ES-I3 (cell line): ENCODE results near the gene TMEM238.

Experiments used
- H3K36me3 ChIP-seq: 2 replicates; pipeline ENCODE4 v1.6.1; 2013; ENCODE audit warnings: mild to moderate bottlenecking, low read length, control low read depth, moderate library complexity; ENCODE audit not compliant: insufficient read depth
- H3K4me1 ChIP-seq: 2 replicates; pipeline ENCODE4 v1.6.1; 2013; ENCODE audit warnings: mild to moderate bottlenecking, control low read depth, low read length; ENCODE audit not compliant: insufficient read depth
- H3K9ac ChIP-seq: 2 replicates; pipeline ENCODE4 v1.6.1; 2013; ENCODE audit warnings: low read depth, mild to moderate bottlenecking, low read length, moderate library complexity
- H3K9me3 ChIP-seq: 2 replicates; pipeline ENCODE4 v1.6.1; 2013; ENCODE audit warnings: mild to moderate bottlenecking, low read length, moderate library complexity; ENCODE audit not compliant: control insufficient read depth, insufficient read depth

Gene TMEM238

DNA sequence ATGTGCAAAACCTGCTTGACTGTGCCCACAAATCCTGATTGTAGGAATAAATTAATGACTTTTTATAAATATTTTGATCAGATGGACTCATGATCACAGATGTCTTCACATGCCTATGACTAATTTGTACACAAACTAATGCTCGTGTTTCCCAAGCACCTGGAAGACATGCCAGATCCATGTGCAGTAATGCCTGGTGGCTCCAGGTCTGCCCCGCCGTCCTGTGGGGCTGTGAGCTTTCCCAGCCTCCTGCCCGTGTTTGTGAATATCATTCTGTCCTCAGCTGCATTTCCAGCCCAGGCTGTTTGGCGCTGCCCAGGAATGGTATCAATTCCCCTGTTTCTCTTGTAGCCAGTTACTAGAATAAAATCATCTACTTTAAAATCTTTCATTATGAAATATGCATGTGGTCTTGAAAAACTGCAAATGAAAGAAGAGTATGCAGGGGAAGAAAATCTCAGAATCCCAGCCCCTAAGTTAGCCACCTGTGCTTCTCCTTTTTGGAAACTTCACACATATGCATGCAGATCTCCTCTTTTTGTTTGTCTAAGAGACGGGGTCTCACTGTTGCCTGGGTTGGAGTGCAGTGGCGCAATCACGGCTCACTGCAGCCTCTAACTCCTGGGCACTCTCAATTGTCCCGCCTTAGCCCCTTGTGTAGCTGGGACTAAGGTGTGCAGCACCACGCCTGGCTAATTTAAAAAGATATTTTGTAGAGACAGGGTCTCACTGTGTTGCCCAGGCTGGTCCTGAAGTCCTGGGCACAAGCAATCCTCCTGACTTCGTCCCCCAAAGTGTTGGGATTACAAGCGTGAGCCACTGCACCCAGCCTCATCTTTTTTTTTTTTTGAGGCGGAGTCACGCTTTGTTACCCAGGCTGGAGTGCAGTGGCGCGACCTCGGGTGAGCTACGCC is 7.9 kb upstream of the TMEM238 start:
- Histone ChIP-seq H3K4me1 (peaks cover 24% of the 10 kb centered on the region), H3K36me3 (peaks cover 5% of the 10 kb centered on the region), H3K9ac (no peak overlapping the region; the same call in 1 of the 2 replicates), H3K9me3 (no peaks in the 10 kb centered on the region)

DNA sequence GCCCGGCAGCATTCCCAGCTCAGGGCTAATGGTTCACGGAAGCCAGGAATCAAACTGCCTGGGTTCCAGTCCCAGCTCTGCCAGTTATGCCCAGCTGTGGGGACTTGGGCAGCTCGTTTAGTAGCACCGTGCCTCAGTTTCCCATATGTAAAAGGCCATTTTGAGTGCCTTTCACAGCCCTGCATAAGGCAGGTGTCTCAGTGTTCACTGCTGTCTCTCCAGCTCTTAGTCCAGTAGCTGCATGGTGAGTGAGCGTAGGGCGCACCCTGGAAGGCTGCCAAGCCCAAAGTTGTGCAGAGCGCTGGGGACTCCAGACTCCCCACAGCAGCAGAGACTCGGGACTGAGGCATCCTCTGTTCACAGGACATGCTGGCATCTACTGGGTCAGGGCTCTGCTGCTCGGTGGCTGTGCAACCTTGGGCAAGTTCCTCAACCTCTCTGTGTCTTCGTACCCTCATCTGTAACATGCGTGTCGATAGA is 7.1 kb upstream of the TMEM238 start:
- Histone ChIP-seq H3K9ac (no peak overlapping the region), H3K9me3 (no peaks in the 10 kb centered on the region), H3K36me3 (peaks cover 12% of the 10 kb centered on the region), H3K4me1 (peaks cover 24% of the 10 kb centered on the region)

DNA sequence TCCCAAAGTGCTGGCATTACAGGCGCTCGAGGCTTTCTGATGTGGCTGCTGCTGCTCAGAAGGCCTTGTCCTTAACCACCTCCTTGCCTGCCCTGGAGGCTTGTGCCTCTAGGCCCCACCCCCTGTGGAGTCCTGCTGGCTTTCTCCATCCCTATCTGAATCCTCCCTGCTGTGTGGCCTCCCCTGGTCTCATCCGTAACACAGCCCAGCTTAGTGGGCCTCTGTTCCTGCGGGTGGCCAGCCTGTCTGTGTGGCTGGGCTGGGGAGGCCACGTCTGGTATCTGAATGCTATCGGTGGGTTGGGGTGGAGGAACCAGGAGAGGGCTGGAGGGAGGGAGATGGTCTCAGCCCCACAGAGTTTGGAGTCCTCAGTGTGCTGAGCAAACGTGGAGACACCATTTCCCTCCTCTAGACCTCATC is 6.4 kb upstream of the TMEM238 start:
- Histone ChIP-seq H3K9me3 (no peaks in the 10 kb centered on the region), H3K36me3 (peaks cover 12% of the 10 kb centered on the region), H3K9ac (no peak overlapping the region), H3K4me1 (peaks cover 24% of the 10 kb centered on the region)

DNA sequence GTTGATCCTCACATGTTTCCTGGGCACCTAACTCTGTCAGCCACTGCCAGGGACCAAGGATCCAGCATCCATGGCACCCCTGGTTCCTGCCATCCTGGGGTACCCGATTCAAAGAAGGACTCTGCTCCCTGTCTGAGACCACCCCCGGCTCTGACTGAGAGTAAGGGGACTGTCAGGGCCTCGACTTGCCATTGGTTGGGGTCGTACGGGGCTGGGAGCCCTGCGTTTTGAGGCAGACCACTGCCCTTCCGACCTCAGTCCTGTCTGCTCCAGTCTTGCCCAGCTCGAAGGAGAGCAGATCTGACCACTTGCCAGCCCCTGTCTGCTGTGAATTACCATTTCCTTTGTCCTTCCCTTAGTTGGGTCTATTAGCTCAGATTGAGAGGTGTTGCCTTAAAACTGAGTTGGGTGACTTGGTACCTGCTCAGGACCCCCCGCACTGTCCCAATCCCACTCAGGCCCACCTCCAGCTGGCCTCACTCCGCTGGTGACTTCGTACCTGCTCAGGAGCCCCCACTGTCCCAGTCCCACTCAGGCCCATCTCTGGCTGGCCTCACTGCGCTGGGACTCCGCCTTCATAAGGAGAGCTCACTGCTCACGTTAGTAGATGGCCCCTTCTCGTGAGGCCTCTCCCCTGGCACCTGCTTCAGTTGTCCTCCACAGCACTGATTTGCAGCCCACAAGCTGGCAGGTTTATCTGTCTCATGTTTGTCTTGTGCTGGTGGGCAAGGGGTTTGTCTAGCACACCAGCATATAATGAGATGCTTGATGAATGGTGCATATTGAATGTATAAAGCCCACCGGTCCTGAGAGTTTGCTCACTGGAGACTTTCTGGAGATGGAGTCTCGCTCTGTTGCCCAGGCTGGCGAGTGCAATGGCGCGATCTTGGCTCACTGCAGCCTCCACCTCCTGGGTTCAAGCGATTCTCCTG is 5.6 kb upstream of the TMEM238 start:
- H3K4me1 ChIP-seq: peaks cover 24% of the 10 kb centered on the region
- no peak overlapping the region for H3K9ac ChIP-seq
- no peaks in the 10 kb centered on the region for H3K9me3 ChIP-seq
- peaks cover 12% of the 10 kb centered on the region for H3K36me3 ChIP-seq

DNA sequence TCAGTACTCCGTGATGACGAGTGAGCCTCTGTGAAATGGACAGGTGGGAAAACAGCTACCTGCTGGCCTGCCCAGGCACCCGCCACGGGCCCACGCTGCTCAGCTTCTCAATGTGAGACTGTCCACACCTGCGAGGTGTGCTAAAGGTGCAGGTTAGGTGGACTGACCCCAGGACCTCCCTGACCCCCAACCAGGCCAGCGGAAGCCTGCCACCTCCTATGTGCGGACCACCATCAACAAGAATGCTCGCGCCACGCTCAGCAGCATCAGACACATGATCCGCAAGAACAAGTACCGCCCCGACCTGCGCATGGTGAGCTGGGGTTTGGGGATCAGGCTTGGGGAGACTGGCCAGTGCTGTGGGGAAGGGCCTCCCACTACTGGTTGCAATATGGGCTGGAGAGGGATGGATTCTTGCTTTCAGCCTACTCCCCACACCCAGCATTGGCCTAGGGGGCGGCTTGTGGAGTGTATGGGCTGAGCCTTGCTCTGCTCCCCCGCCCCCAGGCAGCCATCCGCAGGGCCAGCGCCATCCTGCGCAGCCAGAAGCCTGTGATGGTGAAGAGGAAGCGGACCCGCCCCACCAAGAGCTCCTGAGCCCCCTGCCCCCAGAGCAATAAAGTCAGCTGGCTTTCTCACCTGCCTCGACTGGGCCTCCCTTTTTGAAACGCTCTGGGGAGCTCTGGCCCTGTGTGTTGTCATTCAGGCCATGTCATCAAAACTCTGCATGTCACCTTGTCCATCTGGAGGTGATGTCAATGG is 3.8 kb upstream of the TMEM238 start:
- no peaks in the 10 kb centered on the region for H3K9me3 ChIP-seq
- H3K4me1 ChIP-seq: peaks cover 21% of the 10 kb centered on the region
- no peak overlapping the region for H3K9ac ChIP-seq
- H3K36me3 ChIP-seq: peaks cover 12% of the 10 kb centered on the region

DNA sequence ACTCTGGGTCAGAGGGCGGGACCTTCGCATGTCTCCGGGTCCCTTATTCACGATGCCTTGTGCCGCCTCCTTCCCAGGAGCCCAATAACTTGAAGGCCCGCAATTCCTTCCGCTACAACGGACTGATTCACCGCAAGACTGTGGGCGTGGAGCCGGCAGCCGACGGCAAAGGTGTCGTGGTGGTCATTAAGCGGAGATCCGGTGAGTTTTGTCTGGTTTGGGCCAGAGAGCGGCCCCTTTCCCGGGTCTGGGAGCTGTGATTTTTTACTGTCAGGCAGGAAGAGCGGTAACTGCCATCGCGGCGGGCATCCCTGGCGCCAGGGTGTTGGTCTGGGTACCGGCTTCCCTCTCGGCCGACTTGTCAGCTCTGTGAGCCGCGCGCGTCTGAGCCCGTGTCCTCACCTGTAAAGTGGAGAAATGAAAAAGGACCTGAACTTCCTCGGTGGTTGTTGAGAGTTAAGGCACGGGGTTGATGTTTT is 2.4 kb upstream of the TMEM238 start:
- Histone ChIP-seq H3K4me1 (peaks cover 8% of the 10 kb centered on the region; the same call in 1 of the 2 replicates), H3K9me3 (no peaks in the 10 kb centered on the region), H3K36me3 (peaks cover 12% of the 10 kb centered on the region), H3K9ac (peak overlapping the region; percentile 76)

DNA sequence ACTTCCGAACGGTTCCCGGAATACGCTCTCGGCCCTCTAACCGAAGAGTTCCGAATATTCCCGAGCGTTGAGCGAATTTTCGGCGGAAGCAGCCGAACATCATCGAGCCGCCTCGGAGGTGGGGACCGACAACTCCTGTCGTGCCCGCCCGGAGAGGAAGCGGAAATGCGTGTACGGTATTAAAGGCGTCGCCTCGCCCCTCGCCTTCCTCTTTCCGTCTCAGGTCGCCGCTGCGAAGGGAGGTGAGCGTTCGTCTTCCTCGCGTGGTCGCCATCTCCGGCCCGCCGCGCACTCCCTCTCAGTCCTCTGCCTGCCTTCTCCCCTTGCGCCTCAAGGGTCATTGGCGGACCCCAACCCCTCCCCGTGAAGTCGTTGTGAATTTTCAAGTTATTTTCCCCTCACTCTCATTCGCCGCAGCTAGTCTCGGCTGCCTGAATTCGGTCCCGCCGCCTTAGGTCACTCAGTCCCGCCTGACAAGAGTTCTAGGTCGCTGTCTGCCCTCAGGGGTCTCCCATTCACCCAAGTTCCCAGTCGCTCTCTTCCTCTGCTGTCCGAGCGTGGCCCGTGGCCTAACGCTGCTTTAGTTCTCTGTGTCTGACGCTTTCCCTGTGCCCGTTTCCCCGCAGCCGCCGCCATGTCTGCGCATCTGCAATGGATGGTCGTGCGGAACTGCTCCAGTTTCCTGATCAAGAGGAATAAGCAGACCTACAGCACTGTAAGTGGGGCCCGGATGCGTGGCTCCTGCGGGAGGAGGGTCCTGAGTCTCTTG is 1.8 kb upstream of the TMEM238 start, which contains the start of gene RPL28:
RPL28 (plus strand) TSS at position 209 of the 769 bp plus-strand sequence; CDS start at position 635, 426 bp downstream.
- Histone ChIP-seq H3K36me3 (peaks cover 12% of the 10 kb centered on the region), H3K9ac (peak within 1 kb of the TSS; percentile 76), H3K4me1 (peaks cover 8% of the 10 kb centered on the region; the same call in 1 of the 2 replicates), H3K9me3 (no peaks in the 10 kb centered on the region)

DNA sequence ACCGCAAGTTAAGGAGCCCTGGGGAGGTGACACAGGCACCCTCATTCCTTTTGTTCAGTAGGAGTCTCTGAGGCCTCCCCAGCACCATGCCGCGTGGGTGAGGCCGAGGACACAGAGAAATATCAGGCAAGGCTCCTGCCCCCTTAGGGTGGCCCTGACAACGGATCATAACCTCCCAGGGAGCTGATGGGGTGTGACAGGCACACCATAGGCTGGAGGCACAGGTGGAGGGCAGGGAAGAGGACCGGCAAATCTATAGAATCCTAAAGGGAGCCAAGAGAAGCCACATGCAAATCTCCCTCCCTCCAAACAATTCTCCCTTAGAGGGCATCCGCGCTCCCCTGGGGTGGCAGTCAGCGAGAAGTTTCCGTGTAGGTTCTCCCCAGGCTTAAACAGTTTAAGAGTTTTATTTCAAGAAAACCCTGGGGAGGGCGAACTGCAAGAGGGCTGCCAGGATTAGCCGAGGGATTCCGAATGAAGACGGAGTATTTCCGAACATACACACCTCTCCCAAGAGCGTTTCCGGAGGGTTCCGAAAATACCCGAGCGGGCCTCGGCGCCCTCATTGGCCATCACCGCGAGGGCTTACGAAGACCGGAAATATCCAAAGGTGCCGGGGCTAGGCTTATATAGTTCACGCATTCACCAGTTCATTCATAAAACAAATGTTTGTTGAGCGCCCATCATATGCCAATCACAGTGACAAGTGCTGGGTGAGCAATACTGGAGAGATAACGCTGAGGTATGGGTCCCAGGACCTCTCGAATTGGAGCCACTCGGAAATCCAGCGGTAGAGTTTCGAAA is 1.0 kb upstream of the TMEM238 start:
- Histone ChIP-seq H3K9me3 (no peaks in the 10 kb centered on the region), H3K36me3 (peaks cover 12% of the 10 kb centered on the region), H3K9ac (peak overlapping the region; percentile 76), H3K4me1 (peaks cover 8% of the 10 kb centered on the region; the same call in 1 of the 2 replicates)

DNA sequence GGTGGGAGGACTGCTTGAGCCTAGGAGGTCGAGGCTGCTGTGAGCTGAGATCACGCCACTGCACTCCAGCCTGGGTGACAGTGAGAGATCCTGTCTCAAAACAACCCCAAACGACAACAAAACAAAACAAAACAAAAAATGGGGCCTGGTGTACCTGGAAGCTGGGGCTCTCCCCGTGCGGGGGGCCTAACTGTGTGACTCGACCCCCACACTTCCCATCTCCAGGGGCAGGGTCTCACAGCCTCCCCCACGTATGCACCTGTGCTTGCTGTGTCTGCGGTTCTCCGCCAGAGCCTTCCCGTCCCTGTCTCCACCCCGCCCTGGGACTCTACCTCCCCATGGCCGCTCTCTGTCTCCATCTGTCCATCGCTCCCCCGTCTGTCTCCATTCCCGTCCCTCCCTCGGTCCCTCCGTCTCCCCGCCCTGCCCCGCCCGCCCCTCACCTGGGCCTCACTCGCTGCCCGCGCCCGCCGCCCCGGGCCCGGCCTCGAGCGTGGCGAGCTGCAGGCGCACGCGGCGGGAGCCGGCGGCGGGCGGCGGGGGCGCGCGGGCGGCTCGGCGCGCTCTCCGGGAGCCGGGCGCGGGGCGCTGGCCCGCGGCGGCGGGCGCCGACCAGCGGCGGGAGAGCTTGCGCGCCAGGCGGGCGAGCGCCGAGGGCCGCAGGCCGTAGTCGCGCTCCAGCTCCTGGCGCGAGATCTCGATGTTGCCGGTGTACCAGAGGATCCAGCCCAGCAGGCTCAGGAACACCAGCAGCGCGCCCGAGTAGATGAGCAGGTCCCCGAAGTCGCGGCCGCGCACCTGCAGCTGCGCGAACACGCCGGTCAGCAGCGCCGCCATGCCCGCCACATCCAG is 587 bp downstream of the TMEM238 start:
- Histone ChIP-seq H3K9ac (peak overlapping the region; percentile 76), H3K9me3 (no peaks in the 10 kb centered on the region), H3K4me1 (peaks cover 12% of the 10 kb centered on the region; the same call in 1 of the 2 replicates), H3K36me3 (peaks cover 8% of the 10 kb centered on the region)

DNA sequence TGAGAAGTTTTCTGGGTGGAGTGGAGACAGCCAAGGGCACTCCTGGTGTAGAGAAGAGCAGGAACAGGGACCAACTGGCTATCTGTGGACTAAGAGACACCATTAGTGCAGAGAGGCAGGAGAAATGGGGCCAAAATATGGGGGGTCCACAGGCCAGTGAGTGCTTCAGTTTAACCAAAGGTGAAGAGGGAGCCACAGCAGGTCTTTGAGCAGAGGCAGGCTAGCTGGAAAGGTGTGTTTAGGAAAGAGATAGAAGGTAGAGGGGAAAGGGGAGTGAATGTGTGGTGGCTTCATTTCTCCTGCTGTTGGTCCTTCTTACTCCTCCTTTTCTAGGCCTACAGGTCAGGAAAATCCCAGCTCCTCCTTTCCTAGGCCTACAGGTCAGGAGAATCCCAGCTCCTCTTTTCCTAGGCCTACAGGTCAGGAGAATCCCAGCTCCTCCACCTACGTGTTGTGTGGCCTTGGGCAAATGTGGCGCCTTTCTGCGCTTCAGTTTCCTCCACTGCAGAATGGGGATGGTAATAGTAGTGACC is 1.5 kb downstream of the TMEM238 start:
- Histone ChIP-seq H3K9ac (no peak overlapping the region), H3K36me3 (peaks cover 8% of the 10 kb centered on the region), H3K4me1 (peaks cover 14% of the 10 kb centered on the region; the same call in 1 of the 2 replicates), H3K9me3 (no peaks in the 10 kb centered on the region)

DNA sequence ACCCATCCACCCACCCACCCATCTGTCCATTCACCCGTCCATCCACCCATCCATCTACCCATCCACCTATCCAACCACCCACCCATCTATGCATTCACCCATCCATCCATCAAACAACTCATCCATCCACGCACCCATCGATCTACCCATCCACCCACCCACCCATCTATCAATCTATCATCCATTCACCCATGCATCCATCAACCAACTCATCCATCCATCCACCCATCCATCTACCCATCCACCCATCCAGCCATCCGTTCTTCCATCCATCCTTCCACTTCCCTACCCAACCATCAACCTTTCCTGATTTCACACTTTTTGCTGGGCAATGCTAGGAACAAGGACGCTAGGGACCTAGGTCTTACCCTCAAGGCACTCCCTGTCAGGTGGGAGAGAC is 2.1 kb downstream of the TMEM238 start:
- H3K9me3 ChIP-seq: no peaks in the 10 kb centered on the region
- H3K36me3 ChIP-seq: peaks cover 8% of the 10 kb centered on the region
- H3K4me1 ChIP-seq: peaks cover 12% of the 10 kb centered on the region; the same call in 1 of the 2 replicates
- no peak overlapping the region for H3K9ac ChIP-seq
